ENCODE results near the gene TPP1. TPM values are rescaled to one million over a fixed set of nuclear protein-coding genes. Genes with fewer than 3 reads are reported as not detected.
A peak's percentile ranks its signal among the peaks of the same experiment; 100 is the strongest.

Gene TPP1
- total RNA-seq, 4 donors from 2014 or later, result 27.1 to 74.9 (median 40.7) TPM

DNA sequence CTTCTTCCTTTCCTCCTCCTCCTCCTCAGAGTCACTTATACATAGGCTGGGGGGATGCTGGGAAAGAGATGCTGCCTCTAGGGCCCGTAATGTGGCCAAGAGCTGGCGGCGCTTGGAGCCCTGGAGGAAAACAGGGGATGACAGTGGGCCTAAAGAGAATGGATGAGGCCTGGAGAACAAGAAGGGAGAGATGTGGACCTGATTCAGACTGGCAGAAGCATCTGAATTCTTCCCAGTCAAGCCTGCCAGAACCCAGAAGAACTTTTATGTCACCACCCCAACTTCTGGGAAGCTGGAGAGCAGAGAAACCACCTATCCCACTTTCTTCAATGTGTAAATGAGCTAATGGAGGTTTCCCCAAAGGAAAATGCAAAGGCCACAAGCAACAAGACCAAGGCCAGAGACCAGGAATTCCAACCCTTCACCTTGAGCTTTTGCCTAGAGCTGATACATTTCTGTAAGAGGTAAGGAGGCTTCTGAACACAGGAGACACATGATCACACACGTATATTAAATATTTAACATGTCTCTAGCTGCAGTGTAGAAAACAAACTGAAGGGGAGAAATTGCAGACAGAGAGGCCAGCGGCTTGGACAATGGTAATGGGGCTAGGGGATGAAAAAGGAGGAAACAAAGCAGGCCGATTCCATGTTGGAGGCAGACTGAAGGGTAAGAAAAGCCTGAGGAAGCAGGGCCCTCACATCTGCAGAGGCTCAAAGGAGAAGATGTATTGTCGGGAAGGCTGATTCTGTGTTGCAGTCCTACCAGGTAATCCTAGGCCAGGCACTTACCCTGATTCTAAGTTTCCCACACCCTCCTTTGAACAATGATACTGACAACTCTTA is 16.9 kb downstream of the TPP1 start:
- H3K4me3 ChIP-seq, result peak overlapping the region; percentile 92 to 98
- TF ChIP-seq, protein P1, sequence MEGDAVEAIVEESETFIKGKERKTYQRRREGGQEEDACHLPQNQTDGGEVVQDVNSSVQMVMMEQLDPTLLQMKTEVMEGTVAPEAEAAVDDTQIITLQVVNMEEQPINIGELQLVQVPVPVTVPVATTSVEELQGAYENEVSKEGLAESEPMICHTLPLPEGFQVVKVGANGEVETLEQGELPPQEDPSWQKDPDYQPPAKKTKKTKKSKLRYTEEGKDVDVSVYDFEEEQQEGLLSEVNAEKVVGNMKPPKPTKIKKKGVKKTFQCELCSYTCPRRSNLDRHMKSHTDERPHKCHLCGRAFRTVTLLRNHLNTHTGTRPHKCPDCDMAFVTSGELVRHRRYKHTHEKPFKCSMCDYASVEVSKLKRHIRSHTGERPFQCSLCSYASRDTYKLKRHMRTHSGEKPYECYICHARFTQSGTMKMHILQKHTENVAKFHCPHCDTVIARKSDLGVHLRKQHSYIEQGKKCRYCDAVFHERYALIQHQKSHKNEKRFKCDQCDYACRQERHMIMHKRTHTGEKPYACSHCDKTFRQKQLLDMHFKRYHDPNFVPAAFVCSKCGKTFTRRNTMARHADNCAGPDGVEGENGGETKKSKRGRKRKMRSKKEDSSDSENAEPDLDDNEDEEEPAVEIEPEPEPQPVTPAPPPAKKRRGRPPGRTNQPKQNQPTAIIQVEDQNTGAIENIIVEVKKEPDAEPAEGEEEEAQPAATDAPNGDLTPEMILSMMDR (IDR thresholded peaks at IDR 0.05), result no peak
- no peak for TF ChIP-seq POLR2A (IDR thresholded peaks at IDR 0.05)
- H3K27me3 ChIP-seq, result no peaks in the 10 kb centered on the region
- peak overlapping the region; percentile 97 to 99 for H3K27ac ChIP-seq
- H3K36me3 ChIP-seq, result no peaks in the 10 kb centered on the region
- H3K4me1 ChIP-seq, result peaks cover under 1 to 13% of the 10 kb centered on the region in 2 donors
- peak in 1 of 2 donors; percentile 11 for DNase-seq
- H3K9me3 ChIP-seq, result no peaks in the 10 kb centered on the region
- intact Hi-C loops (cut with DNase I; ENCODE audit: low total_unique reads), result no loop called here

DNA sequence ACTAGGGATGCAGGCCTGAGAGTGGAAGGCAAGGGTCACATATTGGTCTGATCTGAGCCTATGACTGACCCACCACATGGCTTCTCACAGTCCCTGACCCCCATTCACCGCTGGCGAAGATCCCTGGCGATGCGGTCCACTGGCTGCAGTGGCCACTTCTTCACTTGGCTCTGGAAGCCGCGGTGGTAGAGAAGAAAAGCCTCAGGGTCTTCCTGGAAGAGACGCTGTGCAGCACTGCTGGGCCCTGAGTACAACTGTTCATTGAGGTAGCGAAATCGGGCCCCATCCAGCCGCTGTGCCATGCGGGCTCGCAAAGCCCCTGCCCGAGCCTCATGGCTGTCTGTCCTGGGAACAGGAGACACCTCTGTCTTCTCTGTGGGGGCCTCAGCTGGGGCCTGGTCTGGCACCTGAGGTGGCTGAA is 18.2 kb downstream of the TPP1 start:
- Histone ChIP-seq H3K27ac (no peak overlapping the region), H3K4me1 (peaks cover 0 to 11% of the 10 kb centered on the region in 2 donors), H3K4me3 (no peak overlapping the region), H3K36me3 (no peaks in the 10 kb centered on the region), H3K9me3 (no peaks in the 10 kb centered on the region), H3K27me3 (no peaks in the 10 kb centered on the region)
- peak in 1 of 2 donors; percentile 17 for DNase-seq
- TF ChIP-seq POLR2A (IDR thresholded peaks at IDR 0.05), result no peak
- TF ChIP-seq, protein P1 (IDR thresholded peaks at IDR 0.05), result no peak
- intact Hi-C loops (cut with DNase I; ENCODE audit: low total_unique reads), result no loop called here

DNA sequence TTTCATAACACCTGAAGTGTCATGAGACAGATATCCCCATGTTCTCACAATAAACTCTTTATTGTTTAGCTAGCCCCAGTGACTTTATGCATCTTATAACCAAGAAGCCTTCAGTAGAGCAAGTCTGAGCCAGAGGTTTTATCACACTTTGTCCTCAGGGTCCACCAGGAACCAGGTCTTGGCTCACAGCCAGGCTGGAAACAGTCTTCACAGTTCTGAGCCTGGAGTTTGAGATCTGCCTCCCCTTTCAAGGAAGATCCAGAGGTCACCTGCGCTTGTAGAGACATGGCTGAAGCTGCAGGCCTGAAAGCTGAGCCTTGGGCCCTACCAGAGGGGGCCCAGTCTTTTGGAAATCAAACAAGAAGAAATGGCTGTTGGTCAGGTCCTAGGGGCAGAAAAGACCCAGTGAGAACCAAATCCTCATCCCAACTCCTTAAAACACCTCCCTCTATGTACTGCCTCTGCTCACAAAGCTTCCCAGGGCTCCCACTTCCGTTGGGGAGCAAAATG is 19.3 kb downstream of the TPP1 start:
- Histone ChIP-seq H3K9me3 (no peaks in the 10 kb centered on the region), H3K4me1 (peaks cover 0 to 11% of the 10 kb centered on the region in 2 donors), H3K27ac (no peak overlapping the region), H3K4me3 (no peak overlapping the region), H3K36me3 (no peaks in the 10 kb centered on the region), H3K27me3 (no peaks in the 10 kb centered on the region)
- TF ChIP-seq, protein P1 (IDR thresholded peaks at IDR 0.05), result no peak
- TF ChIP-seq POLR2A (IDR thresholded peaks at IDR 0.05), result no peak
- intact Hi-C loops (cut with DNase I; ENCODE audit: low total_unique reads), result no loop called here
- DNase-seq, result peak in 1 of 2 donors; percentile 16

DNA sequence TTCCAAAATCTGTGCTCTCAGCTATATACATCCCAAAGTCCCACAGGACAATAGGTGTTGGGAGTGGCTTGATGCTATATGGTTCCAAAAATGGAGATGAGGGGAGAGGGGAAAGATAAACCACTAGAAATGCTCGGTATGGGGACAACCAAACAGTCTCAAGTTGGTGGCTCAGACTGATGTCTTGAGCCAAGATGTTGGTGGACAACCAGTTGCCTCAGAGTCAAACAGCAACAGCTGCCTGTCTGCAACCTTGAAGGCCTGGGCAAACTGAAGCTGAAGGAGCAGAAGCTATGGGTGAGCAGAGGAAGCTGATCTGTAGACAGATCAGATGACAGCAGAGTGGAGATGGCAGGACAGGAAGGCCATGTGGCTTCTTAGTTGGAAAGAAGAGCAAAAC is 19.8 kb downstream of the TPP1 start:
- Histone ChIP-seq H3K9me3 (no peaks in the 10 kb centered on the region), H3K27ac (no peak overlapping the region), H3K27me3 (no peaks in the 10 kb centered on the region), H3K4me3 (no peak overlapping the region), H3K36me3 (no peaks in the 10 kb centered on the region), H3K4me1 (peaks cover 0 to 11% of the 10 kb centered on the region in 2 donors)
- intact Hi-C loops (cut with DNase I; ENCODE audit: low total_unique reads), result no loop called here
- TF ChIP-seq, protein P1 (IDR thresholded peaks at IDR 0.05), result no peak
- no peak for TF ChIP-seq POLR2A (IDR thresholded peaks at IDR 0.05)
- peak in 1 of 2 donors; percentile 7 for DNase-seq

DNA sequence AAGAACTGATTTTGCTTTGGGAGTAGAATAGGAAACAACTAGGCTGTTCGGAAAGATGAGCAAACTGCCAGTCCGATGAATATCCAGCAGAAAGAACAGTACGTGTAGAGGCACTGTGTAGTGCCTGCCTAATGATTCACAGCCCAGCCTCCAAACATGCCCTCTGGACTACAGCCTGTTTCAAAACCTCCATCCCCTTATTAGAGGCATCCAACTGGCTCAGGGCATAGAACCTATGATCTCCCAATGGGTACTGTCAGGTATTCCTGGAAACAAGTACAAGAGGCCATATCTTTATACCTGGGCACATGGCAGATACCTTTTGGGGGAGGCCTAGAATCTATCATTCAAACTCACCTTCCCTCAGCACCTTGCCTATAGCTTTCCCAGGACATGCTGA is 20.7 kb downstream of the TPP1 start:
- Histone ChIP-seq H3K27me3 (no peaks in the 10 kb centered on the region), H3K4me1 (peaks cover 0 to 11% of the 10 kb centered on the region in 2 donors), H3K9me3 (no peaks in the 10 kb centered on the region), H3K4me3 (no peak overlapping the region), H3K36me3 (no peaks in the 10 kb centered on the region), H3K27ac (no peak overlapping the region)
- intact Hi-C loops (cut with DNase I; ENCODE audit: low total_unique reads), result no loop called here
- peak in 1 of 2 donors; percentile 3 for DNase-seq
- no peak for TF ChIP-seq POLR2A (IDR thresholded peaks at IDR 0.05)
- TF ChIP-seq, protein P1 (IDR thresholded peaks at IDR 0.05), result no peak
